ENCODE data around the gene MAST2. TPM values are rescaled to one million over a fixed set of nuclear protein-coding genes. Genes with fewer than 3 reads are reported as not detected.

Gene MAST2
- total RNA-seq, 1 experiment from 2014 or later: 14.2 TPM

- DNase-seq (ENCODE audit: low read depth): peak; percentile 22
Observed at GRCh38 chr1:45979074-45979777, 175.8 kb downstream of the MAST2 start.

GRCh38 chr1:45979778-45980176 lies 176.4 kb downstream of the MAST2 start:
- no peak for DNase-seq (ENCODE audit: low read depth)

- DNase-seq (ENCODE audit: low read depth): no peak
Observed at GRCh38 chr1:45982359-45982758, 178.9 kb downstream of the MAST2 start.

- no peak for DNase-seq (ENCODE audit: low read depth)
Observed at GRCh38 chr1:45983967-45984366, 180.6 kb downstream of the MAST2 start.

DNA sequence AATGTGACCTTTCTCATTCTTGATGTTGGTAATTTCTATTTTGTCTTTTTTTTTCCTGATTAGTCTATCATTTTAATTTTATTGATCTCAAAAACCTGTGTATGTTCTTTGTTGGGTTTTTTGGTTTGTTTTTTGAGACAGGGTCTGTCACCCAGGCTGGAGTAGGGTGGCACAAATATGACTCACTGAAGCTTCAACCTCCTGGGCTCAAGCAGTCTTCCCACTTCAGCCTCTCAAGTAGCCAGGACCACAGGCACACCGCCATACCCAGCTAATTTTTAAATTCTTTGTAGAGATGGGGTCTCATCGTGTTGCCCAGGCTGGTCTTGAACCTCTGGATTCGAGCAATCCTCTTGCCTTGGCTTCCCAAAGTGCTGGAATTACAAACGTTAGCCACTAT lies 183.8 kb downstream of the MAST2 start:
- DNase-seq (ENCODE audit: low read depth): no peak

GRCh38 chr1:45989249-45989648 lies 185.8 kb downstream of the MAST2 start:
- no peak for DNase-seq (ENCODE audit: low read depth)

DNA sequence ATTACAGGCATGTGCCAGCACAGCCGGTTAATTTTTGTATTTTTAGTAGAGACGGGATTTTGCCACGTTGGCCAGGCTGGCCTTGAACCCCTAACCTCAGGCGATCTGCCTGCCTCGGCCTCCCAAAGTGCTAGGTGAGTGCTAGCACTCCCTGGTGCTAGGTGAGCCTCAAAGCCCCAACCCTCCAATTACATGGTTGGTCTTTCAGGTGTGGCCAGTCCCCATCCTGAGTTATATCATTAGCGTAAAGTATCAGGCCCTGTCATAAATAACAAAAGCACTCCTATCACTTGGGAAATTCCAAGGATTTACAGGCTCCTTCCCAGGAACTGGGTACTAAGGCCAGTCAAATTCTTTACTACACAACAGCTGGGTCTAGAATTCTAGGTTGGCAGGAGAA lies 191.0 kb downstream of the MAST2 start:
- DNase-seq (ENCODE audit: low read depth): no peak

GRCh38 chr1:45995298-45995697 lies 191.9 kb downstream of the MAST2 start:
- peak; percentile 70 for DNase-seq (ENCODE audit: low read depth)

- DNase-seq (ENCODE audit: low read depth): no peak
Observed at GRCh38 chr1:45998020-45998617, 194.7 kb downstream of the MAST2 start.

GRCh38 chr1:45999507-45999906 lies 196.1 kb downstream of the MAST2 start:
- DNase-seq (ENCODE audit: low read depth): no peak

- DNase-seq (ENCODE audit: low read depth): no peak
Observed at GRCh38 chr1:46001081-46001785, 197.8 kb downstream of the MAST2 start.

DNA sequence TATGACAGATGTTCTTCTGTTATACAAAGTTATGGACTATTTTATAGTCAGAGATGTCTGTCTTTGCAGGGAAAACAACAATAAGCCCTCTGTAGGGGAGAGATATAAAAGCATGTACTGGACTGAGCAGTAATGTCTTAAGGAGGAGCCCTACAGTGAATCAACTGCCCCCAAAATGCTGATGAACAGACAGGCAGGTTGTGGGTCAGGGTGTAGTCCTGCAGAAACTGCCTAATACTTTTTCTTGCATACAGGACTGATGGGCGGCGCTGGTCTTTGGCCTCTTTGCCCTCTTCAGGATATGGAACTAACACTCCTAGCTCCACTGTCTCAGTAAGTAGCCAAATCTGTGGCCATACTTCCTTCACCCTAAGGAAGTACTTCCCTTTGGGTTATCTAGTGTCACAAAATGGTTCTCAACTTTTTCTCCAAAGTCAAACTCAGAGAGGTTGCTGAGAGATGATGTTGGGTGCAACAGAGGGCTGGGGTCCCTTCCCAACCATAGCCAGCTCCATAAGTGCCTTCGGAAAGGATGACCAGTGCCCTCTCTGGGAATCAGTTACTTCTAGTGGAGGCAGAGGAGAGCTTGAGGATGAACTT lies 199.2 kb downstream of the MAST2 start:
- DNase-seq (ENCODE audit: low read depth): no peak

DNA sequence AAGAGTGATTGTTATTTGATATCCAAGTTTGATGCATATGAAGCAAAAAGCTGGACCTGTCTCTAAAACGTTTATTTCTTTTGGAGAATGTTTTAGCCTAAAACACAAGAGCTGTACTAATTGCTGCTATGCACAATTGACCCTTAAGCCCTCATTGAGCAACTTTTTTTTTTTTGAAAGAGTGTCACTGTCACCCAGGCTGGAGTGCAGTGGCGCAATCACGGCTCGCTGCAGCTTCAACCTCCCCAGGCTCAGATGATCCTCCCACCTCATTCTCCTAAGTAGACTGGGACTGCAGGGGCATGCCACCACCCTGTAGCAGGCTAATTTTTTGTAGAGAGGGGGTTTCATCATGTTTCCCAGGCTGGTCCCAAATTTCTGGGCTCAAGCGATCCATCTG lies 199.9 kb downstream of the MAST2 start:
- no peak for DNase-seq (ENCODE audit: low read depth)

DNA sequence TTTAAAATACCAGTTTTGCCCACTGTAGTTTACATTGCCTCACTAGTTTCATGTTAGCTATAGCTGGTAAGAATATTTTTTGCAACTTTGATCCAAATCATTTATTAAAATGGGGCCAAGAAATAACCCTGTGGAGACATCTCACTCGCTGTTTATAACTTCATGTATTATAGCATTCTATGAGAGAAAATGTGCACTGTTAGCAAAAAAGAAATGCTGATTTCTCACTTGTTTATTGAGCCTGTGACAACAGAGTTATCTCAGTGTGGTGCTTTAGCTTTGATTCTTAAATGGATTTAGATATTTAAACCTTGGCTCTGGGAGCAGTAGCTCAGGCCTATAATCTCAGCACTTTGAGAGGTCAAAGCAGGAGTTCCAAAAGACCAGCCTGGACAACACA lies 201.1 kb downstream of the MAST2 start:
- DNase-seq (ENCODE audit: low read depth): no peak

DNA sequence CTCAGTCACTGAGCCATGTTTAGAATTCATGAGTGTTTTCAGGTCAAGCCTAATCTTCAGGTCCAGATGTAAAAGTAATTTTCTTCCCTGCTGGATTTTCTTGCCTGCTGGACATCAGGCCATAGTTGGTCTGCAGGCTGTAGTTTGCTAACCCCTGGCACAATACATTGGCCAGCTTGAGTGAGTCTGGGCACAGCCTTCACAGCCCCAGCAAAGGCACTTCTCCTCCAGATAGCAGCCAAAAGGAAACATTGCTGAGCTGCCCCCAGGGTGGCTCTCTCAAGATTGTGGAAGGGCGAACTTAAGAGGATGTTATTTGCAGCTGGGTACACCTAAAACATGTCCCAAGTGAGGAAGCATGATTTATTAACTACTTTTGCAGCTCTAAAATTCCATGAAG lies 202.2 kb downstream of the MAST2 start:
- DNase-seq (ENCODE audit: low read depth): no peak

DNA sequence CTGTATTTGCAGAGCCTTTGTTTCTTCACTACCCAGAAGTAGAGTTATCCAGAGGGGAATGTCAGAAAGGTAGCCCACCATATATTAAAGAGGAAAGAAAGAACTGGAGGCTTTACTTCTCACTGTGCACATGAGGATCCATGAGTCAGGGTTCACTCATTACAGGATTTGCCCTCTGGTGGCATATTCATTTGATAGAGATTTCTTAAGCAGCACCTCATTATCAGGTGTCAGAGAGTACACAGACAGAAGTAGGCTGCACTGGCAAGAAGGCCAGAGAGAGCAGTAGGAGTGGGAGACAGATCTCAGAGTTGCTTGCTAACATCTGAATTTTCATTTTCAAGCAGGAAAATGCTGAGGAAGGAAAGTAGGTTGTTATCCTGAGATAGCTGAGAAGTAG lies 205.2 kb downstream of the MAST2 start:
- no peak for DNase-seq (ENCODE audit: low read depth)

GRCh38 chr1:46010611-46011010 lies 207.2 kb downstream of the MAST2 start:
- no peak for DNase-seq (ENCODE audit: low read depth)

DNA sequence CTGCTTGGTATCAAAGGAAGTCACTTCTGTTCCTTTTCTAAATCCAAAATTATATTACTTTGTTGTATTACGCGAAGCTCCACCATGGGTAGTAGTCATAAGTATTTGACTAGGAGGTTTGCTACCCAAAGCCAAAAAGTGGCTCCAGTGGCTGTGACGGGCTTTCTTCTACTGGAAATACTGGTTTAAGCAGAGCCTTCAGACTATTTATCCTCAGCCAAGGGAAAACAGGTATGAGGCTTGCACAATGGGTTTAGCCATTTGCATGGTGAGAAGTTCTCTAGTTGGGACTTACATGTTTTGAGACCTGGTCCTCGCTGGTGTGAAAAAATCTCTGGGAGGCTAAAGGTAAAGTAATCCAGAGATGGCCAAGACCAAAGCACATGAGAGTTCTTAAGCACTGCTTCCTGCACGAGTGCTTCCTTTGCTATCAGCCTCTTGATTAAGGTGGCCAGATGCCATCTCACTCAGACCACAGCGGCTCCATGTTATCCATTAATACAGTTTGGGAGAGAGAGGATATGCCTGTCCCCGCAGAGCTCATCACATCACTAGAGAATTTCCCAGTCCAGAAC lies 207.8 kb downstream of the MAST2 start:
- DNase-seq (ENCODE audit: low read depth): no peak

- DNase-seq (ENCODE audit: low read depth): no peak
Observed at GRCh38 chr1:46012236-46012635, 208.8 kb downstream of the MAST2 start.

GRCh38 chr1:46013581-46013980 lies 210.2 kb downstream of the MAST2 start:
- no peak for DNase-seq (ENCODE audit: low read depth)

DNA sequence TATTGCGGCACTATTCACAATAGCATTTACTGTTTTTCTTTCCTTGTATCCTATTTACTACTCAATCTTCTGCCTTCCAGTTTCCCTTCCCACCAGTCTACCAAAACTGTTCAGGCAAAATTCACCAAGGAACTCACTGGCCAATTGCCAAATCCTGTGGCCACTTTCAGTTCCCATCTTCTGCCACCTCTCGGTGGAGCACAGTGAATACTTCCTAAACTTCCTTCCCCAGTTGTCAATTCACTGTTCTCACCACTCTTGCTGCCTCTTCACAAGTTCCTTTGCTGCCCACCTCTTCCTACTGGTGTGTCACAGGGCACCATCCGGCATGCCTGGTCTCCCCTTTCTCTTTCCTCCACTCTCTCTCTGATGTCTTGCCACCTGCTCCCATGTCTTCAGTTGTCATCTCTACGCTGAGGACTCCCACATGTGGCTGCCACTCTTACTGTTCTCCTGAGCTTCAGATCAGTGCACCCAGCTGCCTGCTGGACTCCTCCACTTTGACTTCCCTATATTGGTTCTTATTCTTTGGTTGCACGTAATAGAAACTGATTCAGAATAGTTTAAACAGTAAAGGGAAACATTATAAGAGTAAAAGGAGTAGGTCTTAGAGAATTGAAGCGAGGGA lies 214.6 kb downstream of the MAST2 start:
- DNase-seq (ENCODE audit: low read depth): no peak

GRCh38 chr1:46019348-46019747 lies 215.9 kb downstream of the MAST2 start:
- DNase-seq (ENCODE audit: low read depth): no peak

Data from RPMI7951 (cell line).